ENCODE measurements around the gene CLDN34.

Gene CLDN34

GRCh38 chrX:10017872-10018271, 50.7 kb downstream of the CLDN34 start:
- no peak for DNase-seq

Measured in NCI-H2081 (cell line).